K562 (cell line): ENCODE results near the gene ATP5F1C. TPM values are rescaled to one million over a fixed set of nuclear protein-coding genes. Genes with fewer than 3 reads are reported as not detected.

Source experiments
- ATAC-seq: fragments of 200-7000 bp; cut with Tn5 transposase; 3 replicates; pipeline ENCODE4 v1.9.1; 2020; ENCODE audit warnings: moderate library complexity
- BruUV-seq: library from RNA; stranded (reverse); fragments of 400-500 nt; replicated peaks from 2 replicates; lab custom pipeline; 2021; lab: Mats Ljungman, UMichigan
- CTCF ChIA-PET: fragments of 300-600 bp; formaldehyde crosslinking; extraction: SDS; loops from one replicate; lab custom pipeline; 2021; ENCODE audit warnings: low intra/inter-chr PET ratio; lab: Yijun Ruan, JAX
- POLR2A ChIA-PET: fragments of 300-600, 350-650 bp; sonication (Branson Sonifier 250); formaldehyde crosslinking; extraction: SDS; loops from one replicate; lab custom pipeline; 2021; ENCODE audit warnings: antibody characterized with exemption, inconsistent platforms; lab: Yijun Ruan, JAX
- DNase-seq, 4 experiments: peaks; one replicate each; pipeline versions ENCODE4 v3.0.0 to v3.0.0-alpha.2; 2011 to 2018; ENCODE audit warnings: low spot score in 3 of 4, mixed read lengths in 3 of 4; ENCODE audit errors: extremely low read depth in 1 of 4
- FAIRE-seq: peaks from 2 replicates; lab custom pipeline; 2011; peaks lifted over from hg19 to GRCh38; lab: Jason Lieb, UNC
- H2AFZ ChIP-seq: 2 replicates; pipeline ENCODE4 v1.6.0; 2011; ENCODE audit warnings: low read depth, low read length, control low read depth, inconsistent platforms
- H3K27ac ChIP-seq: fragments of 200-600 bp; 3 replicates; pipeline ENCODE4 v1.8.0; 2011; ENCODE audit warnings: low read depth, mild to moderate bottlenecking, control low read depth, inconsistent platforms, low read length, moderate library complexity, mixed read lengths; ENCODE audit errors: extremely low read depth
- H3K27me3 ChIP-seq, 2 experiments: fragments of 300-600 bp in 1 of 2; 2 replicates in 1 of 2; 3 replicates in 1 of 2; pipeline versions ENCODE4 v1.6.0 to v1.8.0; 2011; ENCODE audit warnings: inconsistent platforms in 2 of 2, low read length in 2 of 2, mild to moderate bottlenecking in 1 of 2, mixed read lengths in 1 of 2, moderate library complexity in 1 of 2; ENCODE audit not compliant: control insufficient read depth in 2 of 2, insufficient read depth in 2 of 2
- H3K36me3 ChIP-seq: fragments of 300-600 bp; 3 replicates; pipeline ENCODE4 v1.8.0; 2011; ENCODE audit warnings: mild to moderate bottlenecking, low read length, inconsistent platforms; ENCODE audit not compliant: control insufficient read depth, insufficient read depth
- H3K4me1 ChIP-seq, 2 experiments: fragments of 200-600 bp in 1 of 2; replicated peaks in 1 of 2; 2 replicates in 1 of 2; 3 replicates in 1 of 2; pipeline versions ENCODE4 v1.5.1 to v1.8.0; 2011; ENCODE audit warnings: inconsistent platforms in 2 of 2, low read length in 2 of 2, mild to moderate bottlenecking in 1 of 2, mixed read lengths in 1 of 2, moderate library complexity in 1 of 2; ENCODE audit not compliant: control insufficient read depth in 2 of 2, insufficient read depth in 2 of 2
- H3K4me2 ChIP-seq: 2 replicates; pipeline ENCODE4 v1.6.1; 2011; ENCODE audit warnings: low read length, control low read depth, inconsistent platforms, mixed read lengths; ENCODE audit not compliant: insufficient read depth
- H3K4me3 ChIP-seq: fragments of 200-600 bp; sonication (generic), shearing (Covaris generic); 2 replicates; pipeline ENCODE4 v1.5.1; 2016; ENCODE audit warnings: control low read depth, inconsistent platforms
- H3K79me2 ChIP-seq: fragments of 200-600 bp; 3 replicates; pipeline ENCODE4 v1.8.0; 2011; ENCODE audit warnings: low read length, inconsistent platforms; ENCODE audit not compliant: control insufficient read depth, insufficient read depth
- H3K9ac ChIP-seq, 2 experiments: 2 replicates each; pipeline versions ENCODE4 v1.6.0 to v1.6.1; 2011; ENCODE audit warnings: low read depth in 2 of 2, low read length in 2 of 2, control low read depth in 1 of 2, inconsistent platforms in 1 of 2, mild to moderate bottlenecking in 1 of 2, mixed read lengths in 1 of 2; ENCODE audit not compliant: insufficient read depth in 1 of 2
- H3K9me1 ChIP-seq: one replicate; pipeline ENCODE4 v1.6.0; 2011; ENCODE audit warnings: inconsistent platforms, mild to moderate bottlenecking, low read length, moderate library complexity; ENCODE audit not compliant: control insufficient read depth, insufficient read depth
- H3K9me3 ChIP-seq: replicated peaks from 2 replicates; pipeline ENCODE4 v1.5.1; 2011; ENCODE audit warnings: low read depth, low read length, inconsistent platforms; ENCODE audit not compliant: control insufficient read depth, insufficient read depth
- H4K20me1 ChIP-seq: replicated peaks from 2 replicates; pipeline ENCODE4 v1.6.1; 2011; ENCODE audit warnings: low read length, inconsistent platforms, mixed read lengths; ENCODE audit not compliant: control insufficient read depth, insufficient read depth
- CBX2 ChIP-seq: fragments of 200-600 bp; sonication (generic); IDR thresholded peaks from one replicate; pipeline ENCODE4 v1.6.1; 2012; ENCODE audit warnings: mild to moderate bottlenecking, low read length, inconsistent platforms; ENCODE audit not compliant: insufficient read depth, poor library complexity, severe bottlenecking
- CREB5 ChIP-seq: fragments of 250-450 bp; sonication (Bioruptor Pico); IDR thresholded peaks from 2 replicates; pipeline ENCODE4 v1.5.0; 2020; ENCODE audit warnings: mild to moderate bottlenecking
- CREM ChIP-seq: IDR thresholded peaks from 2 replicates; pipeline ENCODE4 v1.6.1; 2014; ENCODE audit warnings: antibody characterized with exemption, low read depth
- ELF4 ChIP-seq: fragments of 450-650 bp; formaldehyde crosslinking; IDR thresholded peaks from 2 replicates; pipeline ENCODE4 v1.4.0; 2022; ENCODE audit warnings: missing genetic modification characterization
- MEIS2 ChIP-seq: fragments of 450-650 bp; IDR thresholded peaks from 2 replicates; pipeline ENCODE4 v1.6.1; 2014; ENCODE audit warnings: mild to moderate bottlenecking; ENCODE audit not compliant: partially characterized antibody
- NFIC ChIP-seq: fragments of 450-650 bp; IDR thresholded peaks from 2 replicates; pipeline ENCODE4 v1.6.1; 2017; ENCODE audit warnings: mild to moderate bottlenecking, inconsistent platforms
- NR2C1 ChIP-seq, 2 experiments: fragments of 450-650 bp; IDR thresholded peaks; 2 replicates each; pipeline ENCODE4 v1.6.1; 2017; ENCODE audit warnings: mild to moderate bottlenecking in 2 of 2, antibody characterized with exemption in 1 of 2, inconsistent platforms in 1 of 2, missing compliant biosample characterization in 1 of 2, missing genetic modification characterization in 1 of 2
- PML ChIP-seq: IDR thresholded peaks from 2 replicates; pipeline ENCODE4 v1.6.1; 2012; ENCODE audit warnings: low read length, inconsistent platforms
- RBM25 ChIP-seq: fragments of 200-400 bp; formaldehyde crosslinking; IDR thresholded peaks from 2 replicates; pipeline ENCODE4 v1.6.1; 2018; ENCODE audit warnings: low read length, low read depth, moderate library complexity; ENCODE audit not compliant: severe bottlenecking
- RCOR1 ChIP-seq, 2 experiments: IDR thresholded peaks; 2 replicates each; pipeline ENCODE4 v1.6.1; 2012; ENCODE audit warnings: low read depth in 2 of 2, low read length in 2 of 2, borderline replicate concordance in 1 of 2, improper control_type of control experiment in 1 of 2
- TRIM28 ChIP-seq: fragments of 450-650 bp; IDR thresholded peaks from 2 replicates; pipeline ENCODE4 v1.6.1; 2017
- ZFP36 ChIP-seq: fragments of 150-350 bp; IDR thresholded peaks from 2 replicates; pipeline ENCODE4 v1.6.1; 2018; ENCODE audit warnings: low read length, low read depth; ENCODE audit not compliant: partially characterized antibody
- ZNF12 ChIP-seq: sonication (generic); formaldehyde crosslinking; IDR thresholded peaks from 2 replicates; pipeline ENCODE4 v1.4.0; 2020; ENCODE audit warnings: mild to moderate bottlenecking, missing genetic modification reagents
- ZNF507 ChIP-seq: conservative IDR thresholded peaks from 2 replicates; pipeline ENCODE4 v1.6.1; 2017; ENCODE audit warnings: missing genetic modification characterization, missing compliant biosample characterization
- ZNF512 ChIP-seq: IDR thresholded peaks from 2 replicates; pipeline ENCODE4 v1.6.1; 2016; ENCODE audit warnings: missing genetic modification characterization, missing compliant biosample characterization
- ZNF830 ChIP-seq: fragments of 250-450 bp; sonication (Bioruptor Pico); IDR thresholded peaks from 2 replicates; pipeline ENCODE4 v1.5.0; 2021; ENCODE audit warnings: mild to moderate bottlenecking
- WGBS: fragments of 100-300 bp; shearing (Covaris generic); methylation state at CpG from one replicate; pipeline ENCODE4 v1.1.6; 2016; ENCODE audit warnings: low coverage, mixed read lengths; ENCODE audit not compliant: insufficient coverage; ENCODE audit errors: missing lambda C conversion rate; 5-methylcytosine and 5-hydroxymethylcytosine counted together
- in situ Hi-C: fragments of 300-500 bp; cut with MboI; formaldehyde crosslinking; loops from 4 replicates; pipeline ENCODE4 v1.15.0; 2018; ENCODE audit warnings: inconsistent platforms, mixed read lengths
- intact Hi-C: fragments of 100-400 bp; cut with micrococcal nuclease; formaldehyde crosslinking; loops from 2 replicates; pipeline ENCODE4 v1.14.2; 2022
- polyA plus RNA-seq, 8 experiments: library from polyadenylated mRNA; depleted of rRNA in 4 of 8; stranded (reverse) in 5 of 8; unstranded in 3 of 8; fragments of >200 nt; fragmentation: Nextera tagmentation in 2 of 8; fragmentation: Illumina TruSeq in 1 of 8; extraction: Ambion mirVana in 2 of 8; extraction: Trizol in 1 of 8; gene quantifications; 2 replicates each; pipeline versions ENCODE4 v1.2.1 to v1.2.3, GENCODE V29; 2011 to 2014; ENCODE audit warnings: inconsistent platforms in 1 of 8, missing spikeins in 1 of 8
- total RNA-seq, 7 experiments: library from RNA; depleted of rRNA in 6 of 7; stranded (reverse); fragments of >200 nt in 6 of 7; fragmentation: Illumina TruSeq in 2 of 7; extraction: Trizol in 2 of 7; gene quantifications; 2 replicates each; pipeline versions ENCODE4 v1.2.1 to v1.2.3, GENCODE V29; 2011 to 2021; ENCODE audit warnings: low replicate concordance in 1 of 7

ATP5F1C gene
- total and polyA plus RNA-seq, 9 of the 15 experiments (the other 6 are each of a cell fraction or from before 2014, with no cell fraction given) = 389 to 1,475 (median 559) TPM

- 7% methylated on average over 3 of the region's 3 CpGs for WGBS
- CTCF ChIA-PET = no interaction called here
Observed at GRCh38 chr10:7789390-7789789, 1.4 kb downstream of the ATP5F1C start.

DNA sequence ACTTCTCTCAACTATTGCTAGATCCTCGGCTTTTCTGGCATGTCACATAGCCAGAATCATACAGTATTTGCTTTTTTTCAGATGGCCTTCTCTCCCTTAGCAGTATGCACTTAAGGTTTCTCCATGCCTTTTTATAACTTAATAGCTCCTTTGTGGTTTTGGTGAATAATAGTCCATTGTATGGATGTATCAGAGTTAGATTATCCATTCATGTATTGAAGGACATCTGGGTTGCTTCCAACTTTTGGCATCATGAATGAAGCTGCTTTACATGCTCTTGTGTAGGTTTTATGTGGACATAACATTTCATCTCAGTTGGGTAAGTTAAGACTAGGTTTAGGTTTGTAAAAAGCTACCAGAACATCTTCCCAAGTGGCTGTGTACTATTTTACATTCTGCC, 4.6 kb downstream of the ATP5F1C start:
- FAIRE-seq (no peak), DNase-seq (no peak), ATAC-seq (no peak)
- Histone ChIP-seq H3K9me1 (no peaks in the 10 kb centered on the region), H3K27ac (no peak overlapping the region), H3K27me3 (no peaks in the 10 kb centered on the region), H3K4me2 (no peak overlapping the region), H3K4me3 (no peak overlapping the region), H3K79me2 (peaks cover 97% of the 10 kb centered on the region), H2AFZ (no peak overlapping the region), H4K20me1 (peaks cover 25% of the 10 kb centered on the region), H3K36me3 (peaks cover 71% of the 10 kb centered on the region), H3K4me1 (peaks cover 2 to 32% of the 10 kb centered on the region in 2 experiments; a peak in 4 of 5 replicates), H3K9ac (no peak overlapping the region), H3K9me3 (no peaks in the 10 kb centered on the region)
- BruUV-seq = no TSS peak
- ChIA-PET POLR2A (interaction anchor here (0.5 to 2.7 kb wide), 5 partner anchors 17 to 1481 kb away, joined by 3 to 10 read pairs (median 3); partner anchors contain the start of gene TAF3), CTCF (no interaction called here)
- intact Hi-C loops = no loop called here
- in situ Hi-C loops = no loop called here
- 100% methylated on average over 1 of the region's 1 CpG for WGBS
- TF ChIP-seq NR2C1 (IDR thresholded peaks at IDR 0.05) (no peak), NR2C1 (tag; IDR thresholded peaks at IDR 0.05) (no peak), ELF4 (CRISPR knock-in tag) (no peak), CBX2 (no peak), ZNF12 (CRISPR knock-in tag) (no peak), CREB5 (no peak), ZNF830 (CRISPR knock-in tag) (no peak), ZFP36 (no peak), TRIM28 (no peak), MEIS2 (no peak), ZNF512 (tag) (no peak), ZNF507 (tag) (no peak)

More at GRCh38 chr10:7789390-7789789, 1.4 kb downstream of the ATP5F1C start:
- Histone ChIP-seq H3K4me1 (peaks cover 4 to 13% of the 10 kb centered on the region in 2 experiments; a peak in 4 of 5 replicates), H3K27me3 (no peaks in the 10 kb centered on the region), H4K20me1 (peaks cover 19% of the 10 kb centered on the region; the same call in 1 of the 2 replicates), H3K4me2 (peak overlapping the region; percentile 94), H3K9me1 (no peaks in the 10 kb centered on the region), H3K4me3 (peak overlapping the region; percentile 92), H2AFZ (no peak overlapping the region), H3K79me2 (peaks cover 99% of the 10 kb centered on the region), H3K27ac (peak overlapping the region; percentile 87; the same call in 1 of the 3 replicates), H3K9ac (peak overlapping the region in 1 of 2 experiments; percentile 94; a peak in 3 of 4 replicates), H3K9me3 (no peaks in the 10 kb centered on the region), H3K36me3 (peaks cover 42% of the 10 kb centered on the region)
- FAIRE-seq = no peak
- POLR2A ChIA-PET = interaction anchor here (1.4 to 3.1 kb wide), 2 partner anchors 26 to 29 kb away, joined by 3 to 12 read pairs; partner anchors contain the start of gene TAF3
- no peak for ATAC-seq
- in situ Hi-C loops (no loop called here), intact Hi-C loops (loop anchor here (2.0 kb wide), 1 partner anchor 29 kb away; the partner anchor contains the start of gene TAF3)
- no TSS peak for BruUV-seq
- peak in 2 of 4 experiments; percentile 17 to 58 for DNase-seq
- peak; percentile 52 for TF ChIP-seq RBM25
- peak in 1 of 2 experiments; percentile 42; a peak in 1 of 4 replicates for TF ChIP-seq RCOR1 (IDR thresholded peaks at IDR 0.05; ENCODE audit: borderline replicate concordance in 1 of 2, low read depth in 2 of 2, low read length in 2 of 2)
- TF ChIP-seq NFIC = peak; percentile 72
- TF ChIP-seq PML = no peak
- TF ChIP-seq CREM = 0 out of 2 replicates have a peak, but pooled peaks have one; percentile 16
- TF ChIP-seq, all 486 proteins: peak for 4
